ENCODE results near the gene CHSY3. TPM values are rescaled to one million over a fixed set of nuclear protein-coding genes. Genes with fewer than 3 reads are reported as not detected.

The CHSY3 gene
- polyA plus RNA-seq, 3 donors: not detected

GRCh38 chr5:129991780-129992179 is 87.5 kb downstream of the CHSY3 start:
- no peaks in the 10 kb centered on the region for H3K27me3 Mint-ChIP-seq (ENCODE audit: low read depth in 3 of 3)
- no CpG with 5 or more reads among the region's 3 CpGs for WGBS (ENCODE audit: insufficient coverage)
- no peak for DNase-seq

GRCh38 chr5:129996896-129997295 is 92.6 kb downstream of the CHSY3 start:
- no peak for DNase-seq
- Histone ChIP-seq H3K4me3 (replicated peaks in 1 of 3; ENCODE audit: low read depth in 2 of 3, low read length in 3 of 3) (no peak overlapping the region), H3K27ac (ENCODE audit: low read depth in 1 of 2, low read length in 2 of 2) (no peak overlapping the region), H3K36me3 (replicated peaks in 1 of 2; ENCODE audit: control insufficient read depth in 1 of 2, insufficient read depth in 2 of 2, low read length in 2 of 2) (no peaks in the 10 kb centered on the region), H3K27me3 (ENCODE audit: control insufficient read depth in 2 of 2, insufficient read depth in 2 of 2, low read length in 2 of 2) (no peaks in the 10 kb centered on the region), H3K4me1 (ENCODE audit: control insufficient read depth in 1 of 2, insufficient read depth in 2 of 2, low read length in 2 of 2) (no peaks in the 10 kb centered on the region), H3K79me2 (ENCODE audit: insufficient read depth, low read length) (no peaks in the 10 kb centered on the region), H4K20me1 (ENCODE audit: insufficient read depth, low read length) (no peaks in the 10 kb centered on the region), H2AFZ (ENCODE audit: insufficient read depth, low read depth, low read length, poor library complexity, severe bottlenecking) (no peak overlapping the region), H3K9ac (ENCODE audit: insufficient read depth, low read length, poor library complexity, severe bottlenecking) (no peak overlapping the region), H3K9me3 (replicated peaks in 1 of 2; ENCODE audit: control insufficient read depth in 1 of 2, insufficient read depth in 1 of 2, low read length in 2 of 2) (peaks cover 0 to 4% of the 10 kb centered on the region in 2 donors), H3K4me2 (replicated peaks; ENCODE audit: extremely low read depth, low read length, poor library complexity, severe bottlenecking) (no peak overlapping the region)
- peaks cover 0 to 8% (median 3%) of the 10 kb centered on the region in 7 donors for H3K9me3 Mint-ChIP-seq
- no peaks in the 10 kb centered on the region for H3K4me1 Mint-ChIP-seq
- no peaks in the 10 kb centered on the region for H3K27me3 Mint-ChIP-seq (ENCODE audit: low read depth in 3 of 3)
- H3K4me3 Mint-ChIP-seq: no peak overlapping the region
- TF ChIP-seq, protein P1, sequence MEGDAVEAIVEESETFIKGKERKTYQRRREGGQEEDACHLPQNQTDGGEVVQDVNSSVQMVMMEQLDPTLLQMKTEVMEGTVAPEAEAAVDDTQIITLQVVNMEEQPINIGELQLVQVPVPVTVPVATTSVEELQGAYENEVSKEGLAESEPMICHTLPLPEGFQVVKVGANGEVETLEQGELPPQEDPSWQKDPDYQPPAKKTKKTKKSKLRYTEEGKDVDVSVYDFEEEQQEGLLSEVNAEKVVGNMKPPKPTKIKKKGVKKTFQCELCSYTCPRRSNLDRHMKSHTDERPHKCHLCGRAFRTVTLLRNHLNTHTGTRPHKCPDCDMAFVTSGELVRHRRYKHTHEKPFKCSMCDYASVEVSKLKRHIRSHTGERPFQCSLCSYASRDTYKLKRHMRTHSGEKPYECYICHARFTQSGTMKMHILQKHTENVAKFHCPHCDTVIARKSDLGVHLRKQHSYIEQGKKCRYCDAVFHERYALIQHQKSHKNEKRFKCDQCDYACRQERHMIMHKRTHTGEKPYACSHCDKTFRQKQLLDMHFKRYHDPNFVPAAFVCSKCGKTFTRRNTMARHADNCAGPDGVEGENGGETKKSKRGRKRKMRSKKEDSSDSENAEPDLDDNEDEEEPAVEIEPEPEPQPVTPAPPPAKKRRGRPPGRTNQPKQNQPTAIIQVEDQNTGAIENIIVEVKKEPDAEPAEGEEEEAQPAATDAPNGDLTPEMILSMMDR (IDR thresholded peaks at IDR 0.05): no peak
- intact Hi-C loops (cut with micrococcal nuclease): no loop called here
- no peaks in the 10 kb centered on the region for H3K36me3 Mint-ChIP-seq
- no peak overlapping the region for H3K27ac Mint-ChIP-seq

More at GRCh38 chr5:129991780-129992179, 87.5 kb downstream of the CHSY3 start:
- Histone ChIP-seq H3K9me3 (replicated peaks in 1 of 2; ENCODE audit: control insufficient read depth in 1 of 2, insufficient read depth in 1 of 2, low read length in 2 of 2) (peaks cover 0 to 6% of the 10 kb centered on the region in 2 donors), H3K27me3 (ENCODE audit: control insufficient read depth in 2 of 2, insufficient read depth in 2 of 2, low read length in 2 of 2) (no peaks in the 10 kb centered on the region), H4K20me1 (ENCODE audit: insufficient read depth, low read length) (no peaks in the 10 kb centered on the region), H3K4me3 (replicated peaks in 1 of 3; ENCODE audit: low read depth in 2 of 3, low read length in 3 of 3) (no peak overlapping the region), H3K9ac (ENCODE audit: insufficient read depth, low read length, poor library complexity, severe bottlenecking) (no peak overlapping the region), H3K4me2 (replicated peaks; ENCODE audit: extremely low read depth, low read length, poor library complexity, severe bottlenecking) (no peak overlapping the region), H3K36me3 (replicated peaks in 1 of 2; ENCODE audit: control insufficient read depth in 1 of 2, insufficient read depth in 2 of 2, low read length in 2 of 2) (no peaks in the 10 kb centered on the region), H3K79me2 (ENCODE audit: insufficient read depth, low read length) (no peaks in the 10 kb centered on the region), H3K4me1 (ENCODE audit: control insufficient read depth in 1 of 2, insufficient read depth in 2 of 2, low read length in 2 of 2) (no peaks in the 10 kb centered on the region), H2AFZ (ENCODE audit: insufficient read depth, low read depth, low read length, poor library complexity, severe bottlenecking) (no peak overlapping the region), H3K27ac (ENCODE audit: low read depth in 1 of 2, low read length in 2 of 2) (no peak overlapping the region)
- intact Hi-C loops (cut with micrococcal nuclease): no loop called here
- Mint-ChIP-seq H3K36me3 (no peaks in the 10 kb centered on the region), H3K4me3 (no peak overlapping the region), H3K27ac (no peak overlapping the region), H3K4me1 (no peaks in the 10 kb centered on the region), H3K9me3 (peaks cover 0 to 9% (median 4%) of the 10 kb centered on the region in 7 donors)
- TF ChIP-seq, protein P1 (IDR thresholded peaks at IDR 0.05): no peak
